HepG2 (cell line): ENCODE data around the gene AMIGO2. TPM values are rescaled to one million over a fixed set of nuclear protein-coding genes. Genes with fewer than 3 reads are reported as not detected.

Source experiments
- ATAC-seq: fragments of 200-7000 bp; cut with Tn5 transposase; 3 replicates; pipeline ENCODE4 v1.9.1; 2020; ENCODE audit warnings: mild to moderate bottlenecking, moderate library complexity
- BruUV-seq: library from RNA; stranded (reverse); fragments of 400-500 nt; replicated peaks from 2 replicates; lab custom pipeline; 2021; lab: Mats Ljungman, UMichigan
- CTCF ChIA-PET: fragments of 300-600 bp; formaldehyde crosslinking; extraction: SDS; loops from one replicate; lab custom pipeline; 2021; ENCODE audit warnings: low total read pairs, inconsistent platforms, low intra/inter-chr PET ratio; lab: Yijun Ruan, JAX
- POLR2A ChIA-PET: fragments of 350-600 bp; sonication (Branson Sonifier 250); formaldehyde crosslinking; loops from one replicate; lab custom pipeline; 2020; ENCODE audit warnings: antibody characterized with exemption, inconsistent platforms; lab: Yijun Ruan, JAX
- DNase-seq: peaks from one replicate; pipeline ENCODE4 v3.0.0-alpha.2; 2015; ENCODE audit warnings: low spot score
- FAIRE-seq: peaks from 3 replicates; lab custom pipeline; 2011; peaks lifted over from hg19 to GRCh38; lab: Jason Lieb, UNC
- H2AFZ ChIP-seq: one replicate; pipeline ENCODE4 v1.6.1; 2011; ENCODE audit warnings: low read length, inconsistent platforms
- H3K27ac ChIP-seq: fragments of 300-600 bp; 3 replicates; pipeline ENCODE4 v1.8.0; 2011; ENCODE audit warnings: mixed run types, mild to moderate bottlenecking, mixed read lengths, low read length, inconsistent platforms; ENCODE audit not compliant: insufficient read depth; ENCODE audit errors: extremely low read length
- H3K27me3 ChIP-seq, 2 experiments: fragments of 200-600 bp in 1 of 2; 2 replicates in 1 of 2; 3 replicates in 1 of 2; pipeline versions ENCODE4 v1.6.0 to v1.8.0; 2011; ENCODE audit warnings: low read length in 2 of 2, mild to moderate bottlenecking in 2 of 2, moderate library complexity in 2 of 2, inconsistent platforms in 1 of 2; ENCODE audit not compliant: insufficient read depth in 2 of 2, control insufficient read depth in 1 of 2
- H3K36me3 ChIP-seq, 2 experiments: fragments of 200-600 bp in 1 of 2; replicated peaks in 1 of 2; 2 replicates in 1 of 2; 3 replicates in 1 of 2; pipeline versions ENCODE4 v1.5.1 to v1.8.0; 2011; ENCODE audit warnings: low read length in 2 of 2, inconsistent platforms in 1 of 2; ENCODE audit not compliant: insufficient read depth in 2 of 2, control insufficient read depth in 1 of 2
- H3K4me1 ChIP-seq: 2 replicates; pipeline ENCODE4 v1.5.1; 2012; ENCODE audit warnings: low read length, inconsistent platforms; ENCODE audit not compliant: insufficient read depth
- H3K4me2 ChIP-seq: 2 replicates; pipeline ENCODE4 v1.6.0; 2011; ENCODE audit warnings: low read depth, low read length, inconsistent platforms
- H3K4me3 ChIP-seq, 3 experiments: fragments of 200-600 bp in 1 of 3; sonication (generic), shearing (Covaris generic) in 1 of 3; replicated peaks in 1 of 3; 2 replicates each; pipeline ENCODE4 v1.5.1; 2011 to 2016; ENCODE audit warnings: low read length in 3 of 3, inconsistent platforms in 2 of 3, low read depth in 2 of 3, mild to moderate bottlenecking in 2 of 3, control low read depth in 1 of 3, mixed read lengths in 1 of 3; ENCODE audit not compliant: insufficient read depth in 1 of 3
- H3K79me2 ChIP-seq: one replicate; pipeline ENCODE4 v1.6.1; 2011; ENCODE audit warnings: low read length, inconsistent platforms; ENCODE audit not compliant: insufficient read depth
- H3K9ac ChIP-seq: 2 replicates; pipeline ENCODE4 v1.6.0; 2011; ENCODE audit warnings: mild to moderate bottlenecking, low read depth, low read length, inconsistent platforms; ENCODE audit not compliant: insufficient read depth
- H3K9me3 ChIP-seq: 2 replicates; pipeline ENCODE4 v1.5.1; 2012; ENCODE audit warnings: mild to moderate bottlenecking, low read length
- H4K20me1 ChIP-seq: 2 replicates; pipeline ENCODE4 v1.6.0; 2011; ENCODE audit warnings: inconsistent platforms, mild to moderate bottlenecking, low read length, moderate library complexity; ENCODE audit not compliant: insufficient read depth
- AKNA ChIP-seq: sonication (generic); formaldehyde crosslinking; IDR thresholded peaks from 2 replicates; pipeline ENCODE4 v1.4.0; 2020; ENCODE audit warnings: missing genetic modification reagents, borderline replicate concordance
- EP300 ChIP-seq, 3 experiments: sonication (generic) in 1 of 3; formaldehyde crosslinking in 1 of 3; IDR thresholded peaks; 2 replicates each; pipeline versions ENCODE4 v1.5.1 to v1.6.1; 2011 to 2020; ENCODE audit warnings: low read depth in 2 of 3, low read length in 2 of 3, borderline replicate concordance in 1 of 3, improper control_type of control experiment in 1 of 3, mild to moderate bottlenecking in 1 of 3, missing genetic modification reagents in 1 of 3, moderate library complexity in 1 of 3
- HOXA5 ChIP-seq: sonication (generic); formaldehyde crosslinking; IDR thresholded peaks from 2 replicates; pipeline ENCODE4 v1.4.0; 2020; ENCODE audit warnings: missing genetic modification reagents
- IRF1 ChIP-seq: sonication (generic); formaldehyde crosslinking; IDR thresholded peaks from 2 replicates; pipeline ENCODE4 v1.4.0; 2020; ENCODE audit warnings: low read depth, mild to moderate bottlenecking, missing genetic modification reagents
- KAT8 ChIP-seq: IDR thresholded peaks from 2 replicates; pipeline ENCODE4 v1.6.1; 2016; ENCODE audit warnings: missing genetic modification reagents, missing compliant biosample characterization
- MTF2 ChIP-seq: sonication (generic); formaldehyde crosslinking; IDR thresholded peaks from 2 replicates; pipeline ENCODE4 v1.5.0; 2020; ENCODE audit warnings: missing genetic modification reagents, borderline replicate concordance
- NONO ChIP-seq, 2 experiments: fragments of 450-650 bp in 1 of 2; sonication (generic) in 1 of 2; formaldehyde crosslinking in 1 of 2; IDR thresholded peaks in 1 of 2; conservative IDR thresholded peaks in 1 of 2; 2 replicates each; pipeline versions ENCODE4 v1.6.1 to v1.8.0; 2017 to 2022; ENCODE audit warnings: mild to moderate bottlenecking in 1 of 2, missing genetic modification reagents in 1 of 2, moderate library complexity in 1 of 2
- PATZ1 ChIP-seq: sonication (generic); formaldehyde crosslinking; IDR thresholded peaks from 2 replicates; pipeline ENCODE4 v1.4.0; 2020; ENCODE audit warnings: missing genetic modification reagents
- STAT6 ChIP-seq: sonication (generic); formaldehyde crosslinking; IDR thresholded peaks from 2 replicates; pipeline ENCODE4 v1.4.0; 2020; ENCODE audit warnings: missing genetic modification reagents, mild to moderate bottlenecking, borderline replicate concordance
- ZNF24 ChIP-seq: fragments of 450-650 bp; IDR thresholded peaks from 2 replicates; pipeline ENCODE4 v1.6.1; 2017; ENCODE audit warnings: antibody characterized with exemption, mild to moderate bottlenecking
- ZNF256 ChIP-seq: sonication (generic); formaldehyde crosslinking; conservative IDR thresholded peaks from 2 replicates; pipeline ENCODE4 v1.4.0; 2020; ENCODE audit warnings: missing genetic modification reagents
- ZNF543 ChIP-seq: sonication (generic); formaldehyde crosslinking; IDR thresholded peaks from 2 replicates; pipeline ENCODE4 v1.4.0; 2020; ENCODE audit warnings: mild to moderate bottlenecking, missing genetic modification reagents
- ZNF549 ChIP-seq: sonication (generic); formaldehyde crosslinking; IDR thresholded peaks from 2 replicates; pipeline ENCODE4 v1.5.0; 2020; ENCODE audit warnings: missing genetic modification reagents
- ZNF790 ChIP-seq: sonication (generic); formaldehyde crosslinking; IDR thresholded peaks from 2 replicates; pipeline ENCODE4 v1.8.0; 2022; ENCODE audit warnings: missing genetic modification reagents, mild to moderate bottlenecking, borderline replicate concordance
- WGBS: methylation state at CpG from one replicate; pipeline ENCODE4 v1.1.6; 2017; ENCODE audit warnings: low lambda C conversion rate; 5-methylcytosine and 5-hydroxymethylcytosine counted together
- in situ Hi-C: cut with HindIII; loops from 2 replicates; pipeline ENCODE4 v1.10.0; 2017; ENCODE audit warnings: low pct_unique_long_range_greater_than_20kb; ENCODE audit not compliant: extremely low pct_ligation_motif_present
- intact Hi-C: fragments of 100-400 bp; cut with micrococcal nuclease; formaldehyde crosslinking; loops from one replicate; pipeline ENCODE4 v1.10.0; 2022; ENCODE audit not compliant: unreplicated experiment
- polyA plus RNA-seq, 8 experiments: library from polyadenylated mRNA; depleted of rRNA in 3 of 8; stranded (reverse) in 7 of 8; unstranded in 1 of 8; fragments of >200 nt; fragmentation: Illumina TruSeq in 4 of 8; extraction: Trizol in 4 of 8; gene quantifications; 2 replicates each; pipeline versions ENCODE4 v1.2.1 to v1.2.3, GENCODE V29; 2011 to 2016; ENCODE audit warnings: low read depth in 4 of 8, missing spikeins in 1 of 8, mixed read lengths in 1 of 8; ENCODE audit not compliant: insufficient read depth in 1 of 8
- total RNA-seq, 5 experiments: library from RNA; depleted of rRNA; stranded (reverse); fragments of >200 nt; fragmentation: Illumina TruSeq; extraction: Trizol; gene quantifications; 2 replicates each; pipeline ENCODE4 v1.2.3, GENCODE V29; 2016; ENCODE audit warnings: low read depth in 1 of 5

The AMIGO2 gene
- total and polyA plus RNA-seq, 2 of the 13 experiments (the other 11 are each of a cell fraction or from before 2014, with no cell fraction given) = not detected

DNA sequence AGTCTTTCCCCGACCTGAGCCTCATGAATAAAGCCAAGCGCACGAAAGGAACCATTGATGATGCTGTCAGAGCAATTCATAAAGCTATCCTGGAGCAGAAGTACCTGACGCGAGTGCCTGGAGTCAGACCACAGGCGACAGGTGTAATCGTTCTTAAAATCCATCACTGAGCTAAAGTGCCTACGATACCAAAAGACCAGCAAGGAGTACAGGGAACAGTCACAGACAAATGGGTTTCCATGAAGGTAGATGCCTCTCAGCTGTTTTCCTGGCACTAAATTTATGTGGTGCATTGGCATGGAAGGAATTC lies 1.7 kb downstream of the AMIGO2 start:
- Histone ChIP-seq H3K27ac (no peak overlapping the region), H3K4me1 (0 out of 2 replicates have a peak, but pooled peaks cover 5% of the 10 kb centered on the region), H3K79me2 (no peaks in the 10 kb centered on the region), H3K9me3 (no peaks in the 10 kb centered on the region), H2AFZ (no peak overlapping the region), H3K9ac (no peak overlapping the region), H3K27me3 (peaks cover 4 to 29% of the 10 kb centered on the region in 2 experiments), H4K20me1 (no peaks in the 10 kb centered on the region), H3K36me3 (no peaks in the 10 kb centered on the region), H3K4me2 (no peak overlapping the region), H3K4me3 (no peak overlapping the region)
- 79% methylated on average over 8 of the region's 8 CpGs for WGBS
- ChIA-PET POLR2A (no interaction called here), CTCF (no interaction called here)
- no TSS peak for BruUV-seq
- no peak for DNase-seq
- in situ Hi-C loops = no loop called here
- ATAC-seq = no peak
- FAIRE-seq = no peak
- intact Hi-C loops = no loop called here
- no peak for TF ChIP-seq KAT8
- TF ChIP-seq HOXA5 (CRISPR knock-in tag) = no peak
- no peak for TF ChIP-seq MTF2
- no peak for TF ChIP-seq PATZ1 (CRISPR knock-in tag)
- TF ChIP-seq ZNF790 (CRISPR knock-in tag) = no peak
- no peak for TF ChIP-seq ZNF24
- no peak for TF ChIP-seq ZNF549 (CRISPR knock-in tag)
- TF ChIP-seq AKNA (CRISPR knock-in tag) = no peak
- no peak for TF ChIP-seq STAT6 (CRISPR knock-in tag)
- TF ChIP-seq ZNF543 (CRISPR knock-in tag) = no peak
- no peak for TF ChIP-seq IRF1 (CRISPR knock-in tag)
- TF ChIP-seq NONO (IDR thresholded peaks at IDR 0.05) = no peak
- no peak for TF ChIP-seq NONO (CRISPR knock-in tag; conservative IDR thresholded peaks at IDR 0.05)
- TF ChIP-seq EP300 (IDR thresholded peaks at IDR 0.05; ENCODE audit: low read depth in 2 of 2, low read length in 2 of 2) = no peak
- TF ChIP-seq EP300 (CRISPR knock-in tag; IDR thresholded peaks at IDR 0.05; ENCODE audit: borderline replicate concordance) = no peak
- no peak for TF ChIP-seq ZNF256 (CRISPR knock-in tag)
